Mononuclear cell (primary cell): ENCODE results near the gene CPSF4L. TPM values are rescaled to one million over a fixed set of nuclear protein-coding genes. Genes with fewer than 3 reads are reported as not detected.

Source experiments
- H3K27me3 ChIP-seq: 2 replicates; pipeline ENCODE4 v1.6.0; 2011; ENCODE audit warnings: low read length, control low read depth; ENCODE audit not compliant: insufficient read depth
- H3K4me1 ChIP-seq: 2 replicates; pipeline ENCODE4 v1.5.1; 2011; ENCODE audit warnings: mild to moderate bottlenecking, low read length, control low read depth; ENCODE audit not compliant: insufficient read depth
- H3K4me3 ChIP-seq: 2 replicates; pipeline ENCODE4 v1.5.1; 2011; ENCODE audit warnings: mild to moderate bottlenecking, low read length, moderate library complexity
- H3K9me3 ChIP-seq: 2 replicates; pipeline ENCODE4 v1.5.1; 2011; ENCODE audit warnings: low read depth, mild to moderate bottlenecking, control low read depth, low read length
- total RNA-seq: library from RNA; depleted of rRNA; stranded (reverse); fragments of >200 nt; gene quantifications from one replicate; pipeline ENCODE4 v1.2.3, GENCODE V29; 2012

CPSF4L gene
- total RNA-seq, 1 donor = 0.10 TPM

DNA sequence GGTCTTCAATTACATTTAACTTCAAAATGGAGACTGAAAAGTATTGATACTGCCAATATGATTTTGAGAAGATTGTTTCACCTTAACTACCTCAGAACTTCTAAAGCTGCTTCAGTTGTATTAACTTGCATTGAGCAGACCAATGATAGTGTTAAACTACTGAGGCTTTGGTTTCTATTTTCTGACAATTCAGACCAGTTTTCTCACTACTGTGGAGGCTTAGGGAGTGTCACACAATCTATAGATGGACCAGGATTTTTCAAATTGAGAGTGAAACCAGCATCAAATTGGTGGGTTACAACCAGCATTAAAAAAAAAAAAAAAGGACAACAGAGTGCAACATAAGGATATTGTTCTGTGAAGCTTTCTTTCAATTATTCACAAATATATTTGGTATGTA, 47.7 kb downstream of the CPSF4L start:
- Histone ChIP-seq H3K4me1 (peaks cover 19% of the 10 kb centered on the region), H3K9me3 (no peaks in the 10 kb centered on the region), H3K27me3 (no peaks in the 10 kb centered on the region), H3K4me3 (no peak overlapping the region)

GRCh38 chr17:73211745-73212144, 49.9 kb downstream of the CPSF4L start:
- H3K27me3 ChIP-seq = no peaks in the 10 kb centered on the region
- H3K9me3 ChIP-seq = no peaks in the 10 kb centered on the region
- no peak overlapping the region for H3K4me3 ChIP-seq
- peaks cover 19% of the 10 kb centered on the region for H3K4me1 ChIP-seq

DNA sequence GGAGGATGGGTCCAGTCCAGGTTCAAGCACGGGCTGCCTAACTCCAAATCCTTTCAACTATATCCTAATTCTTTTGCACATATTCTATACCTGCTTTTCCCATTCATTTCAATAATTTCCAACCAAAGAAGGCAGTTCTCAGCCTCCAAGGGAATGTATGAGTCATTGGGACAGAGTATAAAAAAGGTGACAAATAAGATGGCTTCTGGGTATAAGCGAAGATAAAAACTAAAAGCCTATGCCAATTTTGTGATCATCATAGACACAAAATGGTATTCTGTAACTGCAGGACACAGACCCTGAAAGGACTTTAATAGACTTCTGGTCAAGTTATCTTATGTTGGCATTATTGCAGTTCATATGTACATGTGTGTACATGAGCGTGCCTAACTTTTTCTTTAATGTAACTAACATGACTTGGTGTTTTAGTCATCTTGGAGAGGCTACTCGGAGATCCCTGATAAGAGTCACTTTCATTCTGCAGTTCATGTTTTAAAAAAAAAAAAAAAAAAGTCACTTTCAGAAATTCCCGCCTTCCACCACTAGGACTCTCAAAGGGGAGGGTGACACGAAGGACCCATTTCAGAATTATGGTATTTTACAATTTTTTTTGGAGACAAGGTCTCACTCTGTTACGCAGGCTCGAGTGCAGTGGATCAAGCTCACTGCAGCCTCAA, 51.5 kb downstream of the CPSF4L start:
- Histone ChIP-seq H3K9me3 (no peaks in the 10 kb centered on the region), H3K4me3 (no peak overlapping the region), H3K4me1 (peaks cover 19% of the 10 kb centered on the region), H3K27me3 (no peaks in the 10 kb centered on the region)

DNA sequence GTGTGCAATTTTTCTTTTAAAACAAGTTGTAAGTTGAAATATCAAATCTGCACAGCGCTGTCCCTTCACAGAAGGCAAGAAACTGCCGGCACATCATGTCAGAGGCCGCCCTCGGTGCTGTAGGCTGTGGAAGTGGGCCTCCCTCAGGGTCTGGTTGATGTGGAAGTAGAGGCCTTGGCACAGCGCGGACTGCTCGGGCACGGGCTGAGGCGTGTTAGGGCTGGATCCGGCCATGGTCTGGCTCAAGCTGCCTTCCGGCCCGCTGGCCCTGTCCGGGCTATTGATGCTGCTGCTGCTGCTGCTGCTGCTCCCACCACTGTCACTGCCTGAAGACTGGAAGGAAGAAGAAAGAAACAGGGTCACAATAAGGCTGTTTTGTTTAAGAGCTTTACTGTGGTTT, 52.2 kb downstream of the CPSF4L start:
- no peak overlapping the region for H3K4me3 ChIP-seq
- no peaks in the 10 kb centered on the region for H3K27me3 ChIP-seq
- peaks cover 20% of the 10 kb centered on the region for H3K4me1 ChIP-seq
- no peaks in the 10 kb centered on the region for H3K9me3 ChIP-seq

- Histone ChIP-seq H3K9me3 (no peaks in the 10 kb centered on the region), H3K4me1 (peaks cover 31% of the 10 kb centered on the region), H3K4me3 (no peak overlapping the region), H3K27me3 (no peaks in the 10 kb centered on the region)
Measured at GRCh38 chr17:73208139-73208827, 53.4 kb downstream of the CPSF4L start.

GRCh38 chr17:73205459-73205961, 56.2 kb downstream of the CPSF4L start:
- Histone ChIP-seq H3K4me3 (no peak overlapping the region), H3K9me3 (no peaks in the 10 kb centered on the region), H3K27me3 (no peaks in the 10 kb centered on the region), H3K4me1 (peaks cover 19% of the 10 kb centered on the region)

DNA sequence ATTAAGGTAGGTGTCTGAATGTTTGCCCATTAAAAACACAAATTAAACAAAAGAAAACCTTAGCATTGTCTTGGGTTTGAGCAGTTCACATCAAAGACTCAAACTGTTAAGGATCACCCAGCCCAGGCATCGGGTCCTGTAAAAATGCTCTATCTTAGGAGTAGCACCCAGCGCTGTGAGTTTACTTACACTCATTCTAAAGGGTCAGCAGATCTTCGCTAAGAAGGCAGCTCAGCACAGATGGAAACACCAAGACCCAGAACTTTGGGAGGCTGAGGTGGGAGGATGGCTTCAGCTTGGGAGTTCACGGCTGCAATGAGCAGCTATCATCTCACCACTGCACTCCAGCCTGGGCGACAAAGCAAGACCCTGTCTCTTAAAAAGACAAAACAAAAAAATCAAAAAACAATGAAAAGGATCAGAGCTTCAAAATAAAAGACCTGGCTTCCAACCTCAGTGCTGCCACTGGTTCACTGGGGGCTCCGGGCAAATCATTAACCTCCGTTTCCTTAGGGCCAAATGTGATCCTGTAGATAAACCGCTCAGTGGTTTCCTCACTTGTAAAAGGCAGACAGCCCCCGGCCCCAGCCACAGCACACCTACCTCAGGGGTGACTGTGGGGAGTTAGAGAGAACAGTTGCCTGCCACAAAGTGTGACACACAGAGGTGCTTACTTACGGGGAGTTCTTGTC, 57.7 kb downstream of the CPSF4L start:
- Histone ChIP-seq H3K9me3 (no peaks in the 10 kb centered on the region), H3K4me3 (no peak overlapping the region), H3K4me1 (peaks cover 17% of the 10 kb centered on the region), H3K27me3 (no peaks in the 10 kb centered on the region)

DNA sequence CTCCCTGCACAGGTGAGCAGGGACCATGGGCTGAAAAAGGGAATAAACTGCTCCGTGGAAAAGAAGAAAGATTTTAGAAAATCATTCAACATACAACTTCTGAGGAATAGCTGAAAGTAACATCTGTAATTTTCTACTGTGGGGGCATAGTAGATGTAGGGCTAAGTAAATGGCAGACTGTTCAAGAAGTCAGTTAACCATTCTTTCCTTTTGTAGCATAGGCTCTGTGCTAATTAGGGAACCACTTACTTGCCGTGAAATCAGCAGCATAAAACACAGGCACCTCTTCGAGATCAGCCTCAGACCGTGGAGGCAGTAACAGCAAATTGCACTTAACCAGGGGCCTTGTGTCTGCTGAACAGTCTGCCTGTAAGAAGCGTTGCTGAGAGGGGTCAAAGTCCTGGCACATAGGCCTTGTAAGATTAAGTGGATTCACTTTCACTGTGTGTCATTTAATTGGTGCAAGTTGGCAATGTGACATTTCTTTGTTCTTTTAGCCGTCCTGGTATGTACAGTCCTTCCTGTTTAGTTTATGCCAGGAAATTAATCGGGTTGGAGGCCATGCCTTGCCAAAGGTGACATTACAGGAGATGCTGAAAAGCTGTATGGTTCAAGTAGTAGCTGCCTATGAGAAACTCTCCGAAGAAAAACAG, 58.4 kb downstream of the CPSF4L start:
- Histone ChIP-seq H3K4me3 (no peak overlapping the region), H3K4me1 (peaks cover 17% of the 10 kb centered on the region), H3K27me3 (no peaks in the 10 kb centered on the region), H3K9me3 (no peaks in the 10 kb centered on the region)

DNA sequence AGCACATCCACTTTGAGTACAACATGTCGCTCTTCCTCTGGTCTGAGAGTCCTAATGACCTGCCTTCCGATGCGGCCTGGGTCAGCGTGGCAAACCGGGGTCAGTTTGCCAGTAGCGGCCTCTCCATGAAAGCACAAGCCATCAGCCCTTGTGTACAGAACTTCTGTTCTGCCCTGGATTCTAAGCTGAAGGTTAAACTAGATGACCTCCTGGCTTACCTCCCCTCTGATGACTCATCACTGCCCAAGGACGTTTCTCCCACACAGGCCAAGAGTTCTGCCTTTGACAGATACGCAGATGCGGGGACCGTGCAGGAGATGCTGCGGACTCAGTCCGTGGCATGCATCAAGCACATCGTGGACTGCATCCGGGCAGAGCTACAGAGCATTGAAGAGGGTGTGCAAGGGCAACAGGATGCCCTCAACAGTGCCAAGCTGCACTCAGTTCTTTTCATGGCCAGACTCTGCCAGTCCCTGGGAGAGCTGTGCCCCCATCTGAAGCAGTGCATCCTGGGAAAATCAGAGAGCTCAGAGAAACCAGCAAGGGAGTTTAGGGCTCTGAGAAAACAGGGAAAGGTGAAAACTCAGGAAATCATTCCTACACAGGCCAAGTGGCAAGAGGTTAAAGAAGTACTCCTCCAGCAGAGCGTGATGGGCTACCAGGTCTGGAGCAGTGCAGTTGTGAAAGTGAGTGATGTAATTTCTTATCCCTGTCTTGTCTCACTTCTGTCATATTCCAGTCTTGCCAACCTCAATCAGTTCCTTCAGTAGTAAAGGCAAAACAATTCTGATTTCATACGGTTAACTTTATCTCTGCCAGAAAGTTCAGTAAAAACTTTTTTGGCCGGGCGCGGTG, 60.2 kb downstream of the CPSF4L start:
- Histone ChIP-seq H3K9me3 (no peaks in the 10 kb centered on the region), H3K27me3 (no peaks in the 10 kb centered on the region), H3K4me3 (no peak overlapping the region), H3K4me1 (peaks cover 17% of the 10 kb centered on the region)

DNA sequence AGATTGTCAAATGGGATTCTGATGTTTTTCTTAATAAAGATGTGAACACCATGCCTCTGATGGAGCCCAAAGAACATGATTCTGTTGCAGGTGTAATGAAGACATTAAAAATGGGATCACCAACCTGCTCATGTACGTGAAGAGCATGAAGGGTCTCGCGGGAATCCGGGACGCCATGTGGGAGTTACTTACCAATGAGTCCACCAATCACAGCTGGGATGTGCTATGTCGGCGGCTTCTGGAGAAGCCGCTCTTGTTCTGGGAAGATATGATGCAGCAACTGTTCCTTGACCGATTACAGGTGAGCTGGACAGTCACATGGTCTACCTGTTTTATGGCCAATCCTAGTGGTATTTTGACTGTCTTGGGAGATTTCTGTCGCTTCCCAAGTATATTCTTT, 61.2 kb downstream of the CPSF4L start:
- Histone ChIP-seq H3K4me3 (no peak overlapping the region), H3K9me3 (no peaks in the 10 kb centered on the region), H3K4me1 (peaks cover 17% of the 10 kb centered on the region)

GRCh38 chr17:73199751-73200317, 61.8 kb downstream of the CPSF4L start:
- Histone ChIP-seq H3K4me3 (no peak overlapping the region), H3K4me1 (peaks cover 17% of the 10 kb centered on the region), H3K9me3 (no peaks in the 10 kb centered on the region), H3K27me3 (no peaks in the 10 kb centered on the region)

More for the DNA sequence above, 61.2 kb downstream of the CPSF4L start:
- no peaks in the 10 kb centered on the region for H3K27me3 ChIP-seq

DNA sequence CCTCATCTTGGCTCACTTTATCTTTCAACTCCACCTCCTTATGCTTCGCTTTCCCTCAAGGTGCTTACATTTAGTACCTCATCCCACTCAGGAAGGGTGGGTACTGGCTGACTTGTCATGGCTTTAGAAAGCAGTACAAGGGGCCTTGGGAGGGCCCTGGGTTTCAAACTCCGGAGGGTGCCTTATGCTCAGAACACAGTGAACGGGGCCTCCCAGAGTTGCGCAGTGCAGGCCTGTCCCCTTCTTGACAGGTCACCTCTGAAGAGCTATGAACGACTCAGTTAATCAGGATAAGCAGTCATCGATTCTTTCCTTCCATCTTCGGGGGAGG, 62.8 kb downstream of the CPSF4L start:
- H3K4me3 ChIP-seq = no peak overlapping the region
- no peaks in the 10 kb centered on the region for H3K9me3 ChIP-seq
- H3K4me1 ChIP-seq = peaks cover 17% of the 10 kb centered on the region
- no peaks in the 10 kb centered on the region for H3K27me3 ChIP-seq
